ENCODE data around the gene DGKD. TPM values are rescaled to one million over a fixed set of nuclear protein-coding genes. Genes with fewer than 3 reads are reported as not detected.

DGKD gene
- total RNA-seq, 1 experiment from 2014 or later: 52.0 TPM

GRCh38 chr2:233406865-233407264, 52.6 kb downstream of the DGKD start:
- ChIA-PET CTCF (interaction anchor here (1.2 to 5.8 kb wide), 2 partner anchors 36 to 304 kb away, joined by 3 to 73 read pairs; no protein-coding TSS in a partner anchor), RAD21 (ENCODE audit: low non-redundant PET in 1 of 2, low total read pairs in 2 of 2, uncharacterized antibody in 2 of 2, unreplicated experiment in 2 of 2) (no interaction called here), POLR2A (no interaction called here)
- Histone ChIP-seq H2AFZ (ENCODE audit: low read depth, low read length, poor library complexity, severe bottlenecking) (no peak overlapping the region), H3K4me2 (ENCODE audit: low read length) (no peak overlapping the region), H3K36me3 (ENCODE audit: control insufficient read depth in 1 of 2, insufficient read depth in 2 of 2, low read length in 2 of 2) (peaks cover 0 to 10% of the 10 kb centered on the region in 2 experiments; a peak in 2 of 4 replicates), H3K9ac (ENCODE audit: low read length) (no peak overlapping the region), H3K27me3 (ENCODE audit: insufficient read depth, low read length) (no peaks in the 10 kb centered on the region), H3K27ac (ENCODE audit: low read depth, low read length) (no peak overlapping the region), H4K20me1 (ENCODE audit: insufficient read depth) (no peaks in the 10 kb centered on the region), H3K9me3 (ENCODE audit: control insufficient read depth in 1 of 2, insufficient read depth in 1 of 2, low read depth in 1 of 2, low read length in 2 of 2) (peaks cover 0 to 18% of the 10 kb centered on the region in 2 experiments; a peak in 1 of 4 replicates), H3K4me3 (replicated peaks in 1 of 2; ENCODE audit: low read depth in 1 of 2, low read length in 2 of 2) (no peak overlapping the region), H3K79me2 (ENCODE audit: insufficient read depth, low read length) (peaks cover 28% of the 10 kb centered on the region), H3K9me2 (ENCODE audit: insufficient read depth) (no peaks in the 10 kb centered on the region), H3K4me1 (ENCODE audit: control insufficient read depth in 1 of 2, insufficient read depth in 2 of 2, low read length in 2 of 2) (no peaks in the 10 kb centered on the region)
- ATAC-seq (no peak), DNase-seq (ENCODE audit: low read depth, low spot score) (no peak)
- TF ChIP-seq MAX (IDR thresholded peaks at IDR 0.05) (no peak), SP1 (IDR thresholded peaks at IDR 0.05; ENCODE audit: low read depth) (no peak), ZBTB33 (IDR thresholded peaks at IDR 0.05; ENCODE audit: extremely low read depth, insufficient replicate concordance, low read length) (no peak), REST (IDR thresholded peaks at IDR 0.05; ENCODE audit: low read depth) (no peak), POLR2AphosphoS5 (IDR thresholded peaks at IDR 0.05; ENCODE audit: low read depth, low read length) (no peak), ELF1 (IDR thresholded peaks at IDR 0.05; ENCODE audit: borderline replicate concordance, low read depth) (no peak), RAD21 (IDR thresholded peaks at IDR 0.05; ENCODE audit: low read depth) (no peak), POLR2A (IDR thresholded peaks at IDR 0.05; ENCODE audit: borderline replicate concordance, extremely low read depth, insufficient read depth, insufficient read length) (no peak), ATF3 (IDR thresholded peaks at IDR 0.05) (no peak), EZH2 (IDR thresholded peaks at IDR 0.05) (no peak), TCF7L2 (IDR thresholded peaks at IDR 0.05; ENCODE audit: borderline replicate concordance, extremely low read depth, insufficient read depth, insufficient read length) (no peak), CTCF (IDR thresholded peaks at IDR 0.05 in 2 of 3, conservative IDR thresholded peaks at IDR 0.05 in 1 of 3; ENCODE audit: borderline replicate concordance in 1 of 3, insufficient read depth in 1 of 3, low read depth in 2 of 3, low read length in 2 of 3) (no peak), JUND (IDR thresholded peaks at IDR 0.05) (no peak), FOSL1 (IDR thresholded peaks at IDR 0.05; ENCODE audit: low read depth) (no peak), SRF (IDR thresholded peaks at IDR 0.05; ENCODE audit: low read depth) (no peak), CEBPB (IDR thresholded peaks at IDR 0.05; ENCODE audit: low read depth) (no peak), EZH2phosphoT487 (IDR thresholded peaks at IDR 0.05; ENCODE audit: borderline replicate concordance) (no peak), CBX3 (IDR thresholded peaks at IDR 0.05; ENCODE audit: low read depth) (no peak)
- no TSS peak for BruUV-seq (replicated peaks)
- intact Hi-C loops (cut with micrococcal nuclease): no loop called here
